GM18873 (cell line): ENCODE results near the gene KLHL7.
"Not testable (repeated sequence)": the region's sequence is repeated elsewhere in the genome, so short reads cannot be mapped to it uniquely, and the experiment has no call there.

Experiments used
- ATAC-seq: cut with Tn5 transposase; IDR thresholded peaks from one replicate; pipeline ENCODE4 v1.9.1; 2021; ENCODE audit warnings: mild to moderate bottlenecking, moderate library complexity, moderate number of reproducible peaks; ENCODE audit not compliant: unreplicated experiment, low FRiP score

Gene KLHL7

DNA sequence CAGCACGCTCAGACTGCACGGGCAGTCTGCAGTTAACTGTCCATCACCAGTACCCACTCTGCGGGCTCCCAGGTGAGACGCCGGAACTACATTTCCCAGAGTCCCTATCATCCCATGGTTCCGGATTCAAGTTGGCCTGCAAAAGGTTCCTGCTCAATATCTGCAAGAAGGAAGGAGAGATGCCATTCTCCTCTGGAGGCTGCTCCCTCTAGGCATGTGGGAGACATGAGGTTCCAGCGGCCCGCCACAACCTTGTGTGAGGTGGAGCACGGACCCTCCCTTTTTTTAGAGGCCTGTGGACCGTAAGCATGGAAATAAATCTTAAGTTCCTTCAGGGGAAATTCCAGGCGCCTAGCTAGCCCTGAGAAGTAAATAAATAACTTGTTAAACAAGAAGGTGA lies 106.0 kb downstream of the KLHL7 start:
- ATAC-seq = no peak

DNA sequence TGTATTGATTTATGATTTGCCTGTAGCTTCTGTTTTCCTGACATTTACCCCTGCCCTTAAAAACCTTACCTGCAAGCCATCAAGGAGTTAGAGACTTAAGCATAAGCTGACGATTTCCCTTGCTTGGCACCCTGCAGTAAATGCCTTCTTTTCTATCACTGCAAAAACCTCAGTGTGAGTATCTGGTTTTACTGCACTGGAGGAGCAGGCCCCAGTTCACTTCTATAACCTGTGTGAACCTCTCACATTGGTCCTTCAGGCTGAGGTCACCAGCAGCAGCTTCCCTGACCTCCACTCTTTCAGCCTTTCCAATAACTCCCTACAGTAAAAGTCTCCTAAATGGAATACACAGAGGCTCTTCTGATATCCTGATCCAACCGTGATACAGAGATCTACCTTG lies 106.8 kb downstream of the KLHL7 start:
- no peak for ATAC-seq

DNA sequence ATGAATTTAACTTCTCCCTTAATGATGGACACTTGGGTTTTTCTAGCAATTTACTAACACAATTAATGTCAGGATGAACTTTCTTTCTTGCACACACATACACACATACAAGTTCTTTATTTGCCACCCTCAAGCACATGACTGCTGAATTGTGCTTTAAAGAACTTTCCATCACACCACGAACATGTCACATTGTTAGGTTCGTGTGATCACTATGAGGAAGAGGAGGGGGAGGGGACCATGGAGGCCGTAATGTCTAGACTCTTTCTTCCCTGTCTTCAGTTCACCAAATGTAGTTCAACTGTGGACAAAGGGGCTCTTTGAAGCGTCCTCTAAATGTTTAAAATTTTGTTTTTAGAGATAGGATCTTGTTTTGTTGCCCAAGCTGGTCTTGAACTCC lies 107.3 kb downstream of the KLHL7 start:
- no peak for ATAC-seq

DNA sequence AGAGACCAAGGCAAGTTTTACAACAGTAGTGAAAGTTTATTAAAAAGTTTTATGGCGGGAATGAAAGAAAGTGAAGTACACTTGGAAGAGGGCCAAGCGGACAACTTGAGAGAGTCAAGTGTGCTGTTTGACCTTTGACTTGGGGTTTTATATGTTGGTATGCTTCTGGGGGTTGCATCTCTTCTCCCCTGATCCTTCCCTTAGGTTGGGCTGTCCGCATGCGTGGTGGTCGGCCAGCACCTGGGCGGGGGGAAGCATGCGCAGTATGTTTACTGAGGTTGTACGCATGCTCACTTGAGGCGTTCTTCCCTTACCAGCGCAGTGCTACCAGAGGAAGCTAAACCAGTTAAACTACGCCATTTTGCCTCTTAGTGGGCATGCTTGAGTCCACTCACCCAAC lies 108.2 kb downstream of the KLHL7 start:
- ATAC-seq = no peak

DNA sequence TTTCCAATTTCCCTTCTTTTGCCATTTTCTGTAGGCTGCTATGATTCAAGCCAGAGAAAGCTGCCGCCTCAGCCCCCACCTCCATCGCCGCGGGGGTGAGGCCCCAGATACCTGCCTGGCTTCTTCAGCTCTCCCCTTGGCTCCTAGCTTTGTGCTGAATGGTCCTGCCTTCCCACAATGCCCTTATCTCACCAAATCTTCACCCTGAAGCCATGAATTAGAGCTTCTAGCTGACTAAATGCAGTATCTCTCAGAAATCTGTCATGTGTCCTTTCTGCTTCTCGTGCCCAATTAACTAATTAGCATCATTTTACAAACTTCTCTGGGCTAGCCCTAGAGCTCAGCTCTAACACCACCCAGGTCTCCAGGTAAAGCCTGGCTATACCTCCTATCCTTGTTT lies 108.8 kb downstream of the KLHL7 start:
- ATAC-seq = no peak

DNA sequence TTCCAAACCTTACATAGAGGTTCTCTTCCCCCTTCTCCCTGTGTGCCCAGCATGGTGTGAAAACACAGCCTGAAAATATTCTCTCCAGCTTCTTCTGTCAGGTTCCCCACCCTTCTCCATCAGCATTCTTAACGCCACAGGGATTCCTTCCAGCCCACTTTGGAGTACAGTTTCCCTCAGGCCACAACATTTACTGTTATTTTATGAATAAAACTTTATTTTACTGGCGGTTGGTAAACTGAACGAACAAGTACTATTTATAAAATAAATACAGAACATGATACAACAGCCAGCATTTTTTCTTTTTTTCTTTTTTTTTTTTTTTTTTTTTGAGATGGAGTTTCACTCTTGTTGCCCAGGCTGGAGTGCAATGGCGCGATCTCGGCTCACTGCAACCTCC lies 109.4 kb downstream of the KLHL7 start:
- ATAC-seq = no peak

DNA sequence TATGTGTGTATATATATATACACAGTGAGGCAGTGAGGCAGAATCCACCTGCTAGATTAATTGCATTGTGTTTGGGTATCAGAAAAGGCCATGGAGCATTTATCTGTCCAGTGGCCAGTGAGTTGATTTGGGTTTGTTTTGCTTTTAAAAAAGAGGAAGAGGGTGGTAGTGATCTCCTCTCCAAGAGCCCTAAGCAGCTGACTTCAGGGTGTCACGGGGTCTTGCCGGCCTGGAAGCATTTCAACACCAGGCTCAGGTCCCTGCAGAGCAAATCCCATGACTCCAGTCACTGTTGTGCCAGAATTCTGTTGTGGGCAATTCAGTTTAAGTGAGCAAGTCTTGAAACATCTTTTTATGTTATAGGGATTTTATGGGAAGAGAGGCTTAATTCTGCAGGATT lies 110.4 kb downstream of the KLHL7 start:
- no peak for ATAC-seq

DNA sequence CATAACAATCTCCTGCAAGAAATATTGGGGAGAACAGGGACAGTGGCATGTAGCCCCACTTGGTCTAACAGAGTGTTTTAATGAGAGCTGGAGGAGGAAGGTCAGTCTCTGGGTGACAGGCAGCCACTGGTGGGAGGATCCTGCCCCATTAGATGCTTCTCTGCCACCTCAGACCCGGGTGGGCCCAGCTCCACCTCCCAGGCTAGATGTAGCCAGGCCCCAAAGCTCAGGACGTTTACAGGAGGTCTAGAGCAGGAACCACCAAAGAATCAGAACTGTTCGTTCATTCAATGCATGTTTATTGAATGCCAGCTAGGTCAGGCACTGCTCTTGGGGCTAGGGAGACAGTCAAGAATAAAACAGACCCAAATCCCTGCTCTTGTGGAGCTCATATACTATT lies 112.6 kb downstream of the KLHL7 start:
- no peak for ATAC-seq

DNA sequence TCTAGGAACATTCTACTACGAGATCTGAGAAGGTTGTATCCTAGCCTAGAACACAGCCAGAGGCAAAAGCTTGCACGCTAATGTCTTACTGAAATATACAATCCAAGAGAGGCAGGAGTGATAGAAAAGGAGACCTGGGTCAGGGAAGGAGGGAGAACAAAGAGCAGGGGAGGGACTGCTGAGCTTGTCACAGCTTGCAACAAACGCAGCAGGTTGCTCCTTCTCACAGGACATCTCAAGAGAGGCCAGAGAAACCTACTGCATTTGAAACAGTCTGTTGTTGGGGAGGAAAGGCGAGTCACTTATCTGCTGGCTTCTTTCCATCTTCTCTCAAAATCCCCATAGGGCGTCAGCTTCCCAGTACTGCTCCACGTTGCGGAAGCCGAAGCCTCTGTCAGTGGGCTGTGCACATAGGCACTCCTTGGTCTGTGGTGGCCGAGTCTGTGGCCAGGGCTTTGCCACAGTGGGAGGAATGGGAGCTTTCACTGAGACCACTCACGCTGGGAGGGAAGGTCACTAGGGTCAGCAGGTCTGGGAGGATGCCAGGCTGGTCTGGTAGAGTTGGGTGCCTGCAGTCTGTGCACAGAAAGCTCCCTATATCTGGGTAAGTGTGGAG lies 115.2 kb downstream of the KLHL7 start:
- no peak for ATAC-seq

DNA sequence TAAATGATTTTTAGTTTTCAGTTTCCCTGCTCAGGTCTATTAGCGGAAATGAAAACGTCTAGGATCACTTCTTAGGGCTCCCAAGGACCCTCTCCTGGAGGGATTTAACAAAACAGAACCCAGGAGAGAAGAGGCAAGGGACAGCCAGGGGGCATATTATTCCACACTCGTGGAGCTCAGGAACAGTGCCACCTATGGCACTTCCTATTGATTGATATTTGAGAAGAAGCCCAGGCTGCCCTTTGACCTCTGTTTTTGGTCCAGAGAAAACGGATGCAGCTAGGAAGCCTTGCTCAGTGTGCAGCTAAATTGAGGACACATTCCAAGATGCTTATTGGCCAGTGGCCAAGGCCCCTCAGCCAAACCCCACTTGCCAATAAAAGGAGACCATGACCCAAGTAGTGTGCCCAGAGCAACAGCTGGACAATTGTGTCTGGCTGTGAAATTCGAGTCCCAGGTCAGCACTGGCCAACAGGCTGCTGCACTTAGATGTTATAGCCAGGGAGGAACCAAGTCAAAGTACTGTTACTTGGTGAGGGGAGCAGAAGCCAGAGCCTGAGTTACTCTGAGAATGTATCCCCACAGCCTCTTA lies 117.0 kb downstream of the KLHL7 start:
- ATAC-seq = no peak

DNA sequence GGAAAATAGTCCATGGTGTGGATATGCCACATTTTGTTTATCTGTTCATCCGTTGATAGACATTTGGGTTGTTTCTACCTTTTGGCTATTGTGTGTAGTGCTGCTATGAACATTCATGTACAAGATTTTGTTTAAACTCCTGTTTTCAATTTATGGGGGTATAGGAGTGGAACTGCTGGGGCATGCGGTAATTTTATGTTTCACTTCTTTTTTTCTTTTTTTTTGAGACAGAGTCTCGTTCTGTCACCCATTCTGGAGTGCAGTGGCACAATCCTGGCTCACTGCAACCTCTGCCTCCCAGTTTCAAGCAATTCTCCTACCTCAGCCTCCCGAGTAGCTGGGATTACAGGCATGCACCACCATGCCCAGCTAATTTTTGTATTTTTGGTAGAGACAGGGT lies 118.8 kb downstream of the KLHL7 start:
- not testable (repeated sequence) for ATAC-seq

DNA sequence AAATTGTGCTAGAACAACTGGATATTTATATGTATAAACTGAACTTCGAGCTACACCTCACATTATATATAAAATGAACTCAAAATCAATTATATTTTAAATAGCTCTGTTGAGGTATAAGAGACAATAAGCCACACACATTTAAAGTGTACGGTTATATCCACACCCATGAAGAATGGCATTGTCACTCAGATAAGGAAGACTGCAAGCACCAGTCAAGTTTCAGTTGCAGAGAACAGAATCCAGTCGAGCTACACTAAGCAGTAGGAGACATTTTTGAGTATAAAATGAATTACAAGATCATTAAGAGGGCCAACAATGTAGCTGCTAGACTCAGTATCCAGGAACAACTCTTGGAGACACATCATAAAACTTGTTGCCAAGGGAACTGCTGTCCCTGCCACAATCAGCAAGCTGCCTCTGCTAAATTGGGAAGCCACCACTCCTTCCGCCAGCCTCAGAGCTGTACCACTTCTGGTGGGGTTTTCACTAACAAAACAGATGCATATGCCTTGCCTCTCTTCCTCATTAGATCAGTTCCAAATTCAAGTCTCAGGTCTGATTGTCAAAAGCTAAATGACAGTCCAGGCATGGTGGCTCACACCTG lies 121.4 kb downstream of the KLHL7 start:
- ATAC-seq = no peak
